Purkinje cell (primary cell): ENCODE results near the gene NSUN2. TPM values are rescaled to one million over a fixed set of nuclear protein-coding genes. Genes with fewer than 3 reads are reported as not detected.

Experiments used
- polyA plus RNA-seq: library from polyadenylated mRNA; unstranded; fragments of >200 nt; fragmentation: Nextera tagmentation; gene quantifications from 2 replicates; pipeline ENCODE4 v1.2.1, GENCODE V29; 2014

Gene NSUN2
- polyA plus RNA-seq: 7.0 and 11.1 TPM in 2 replicates

GRCh38 chr5:6632888-6633468 is at the start of gene NSUN2, which contains the start of gene SRD5A1:
Gene NSUN2, minus strand, starts transcription at chr5:6633044. Its CDS starts 65 bp downstream, at chr5:6632979.
Gene SRD5A1, plus strand, starts transcription at chr5:6633440. Its CDS starts 137 bp downstream, at chr5:6633577.

Other genes starting within 250 kb of the NSUN2 start
- gene UBE2QL1, start 184.2 kb downstream of the NSUN2 start, polyA plus RNA-seq: 32.3 and 36.3 TPM in 2 replicates
- gene SRD5A1, start 396 bp upstream of the NSUN2 start, polyA plus RNA-seq: 17.3 and 23.4 TPM in 2 replicates
- 0.95 and 2.8 TPM in 2 replicates for gene TENT4A, start 80.4 kb upstream of the NSUN2 start, polyA plus RNA-seq